Measurements from ENCODE around the gene SHISA3.

SHISA3 gene

DNA sequence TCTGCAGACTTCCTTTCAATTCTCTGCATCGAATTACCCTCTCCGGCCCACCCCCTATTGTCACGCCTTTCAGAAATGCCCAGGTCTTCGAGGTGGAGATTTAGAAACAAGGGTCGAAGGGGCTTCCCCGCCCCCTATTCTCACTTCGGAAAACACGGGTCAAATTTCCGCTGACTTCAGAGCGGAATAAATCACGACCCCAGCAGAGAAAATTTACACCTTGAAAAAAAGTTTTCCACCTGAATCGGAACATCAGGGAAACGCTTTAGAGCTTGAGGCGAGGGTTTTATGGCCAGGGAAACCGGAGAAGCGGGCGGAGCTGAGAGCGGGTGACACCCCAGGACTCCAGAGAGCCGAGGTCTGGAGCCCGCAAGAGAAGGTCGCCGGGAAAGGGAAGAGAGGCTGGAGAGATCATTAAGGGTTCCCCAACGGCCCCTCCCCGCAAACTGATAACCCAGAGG lies 1.6 kb downstream of the SHISA3 start:
- Histone ChIP-seq H3K27ac (ENCODE audit: low read depth, low read length) (no peak overlapping the region), H3K9ac (ENCODE audit: low read length) (no peak overlapping the region), H3K9me3 (ENCODE audit: insufficient read depth, low read length) (no peaks in the 10 kb centered on the region), H2AFZ (ENCODE audit: low read depth, low read length, severe bottlenecking) (no peak overlapping the region), H3K9me2 (replicated peaks; ENCODE audit: insufficient read depth, low read length) (no peaks in the 10 kb centered on the region), H3K27me3 (ENCODE audit: low read length) (0 out of 2 replicates have a peak, but pooled peaks cover 3% of the 10 kb centered on the region), H4K20me1 (ENCODE audit: low read depth, low read length) (no peaks in the 10 kb centered on the region), H3F3A (ENCODE audit: insufficient read depth) (no peaks in the 10 kb centered on the region), H3K4me3 (ENCODE audit: insufficient read depth, low read length, poor library complexity, severe bottlenecking) (no peak overlapping the region), H3K79me2 (ENCODE audit: insufficient read depth, low read length) (no peaks in the 10 kb centered on the region), H3K4me2 (ENCODE audit: low read depth, low read length, poor library complexity, severe bottlenecking) (peak overlapping the region; percentile 60), H3K36me3 (ENCODE audit: low read length) (no peaks in the 10 kb centered on the region)
- TF ChIP-seq, protein P1, sequence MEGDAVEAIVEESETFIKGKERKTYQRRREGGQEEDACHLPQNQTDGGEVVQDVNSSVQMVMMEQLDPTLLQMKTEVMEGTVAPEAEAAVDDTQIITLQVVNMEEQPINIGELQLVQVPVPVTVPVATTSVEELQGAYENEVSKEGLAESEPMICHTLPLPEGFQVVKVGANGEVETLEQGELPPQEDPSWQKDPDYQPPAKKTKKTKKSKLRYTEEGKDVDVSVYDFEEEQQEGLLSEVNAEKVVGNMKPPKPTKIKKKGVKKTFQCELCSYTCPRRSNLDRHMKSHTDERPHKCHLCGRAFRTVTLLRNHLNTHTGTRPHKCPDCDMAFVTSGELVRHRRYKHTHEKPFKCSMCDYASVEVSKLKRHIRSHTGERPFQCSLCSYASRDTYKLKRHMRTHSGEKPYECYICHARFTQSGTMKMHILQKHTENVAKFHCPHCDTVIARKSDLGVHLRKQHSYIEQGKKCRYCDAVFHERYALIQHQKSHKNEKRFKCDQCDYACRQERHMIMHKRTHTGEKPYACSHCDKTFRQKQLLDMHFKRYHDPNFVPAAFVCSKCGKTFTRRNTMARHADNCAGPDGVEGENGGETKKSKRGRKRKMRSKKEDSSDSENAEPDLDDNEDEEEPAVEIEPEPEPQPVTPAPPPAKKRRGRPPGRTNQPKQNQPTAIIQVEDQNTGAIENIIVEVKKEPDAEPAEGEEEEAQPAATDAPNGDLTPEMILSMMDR (IDR thresholded peaks at IDR 0.05; ENCODE audit: insufficient read depth, low read length, poor library complexity, severe bottlenecking), result no peak

DNA sequence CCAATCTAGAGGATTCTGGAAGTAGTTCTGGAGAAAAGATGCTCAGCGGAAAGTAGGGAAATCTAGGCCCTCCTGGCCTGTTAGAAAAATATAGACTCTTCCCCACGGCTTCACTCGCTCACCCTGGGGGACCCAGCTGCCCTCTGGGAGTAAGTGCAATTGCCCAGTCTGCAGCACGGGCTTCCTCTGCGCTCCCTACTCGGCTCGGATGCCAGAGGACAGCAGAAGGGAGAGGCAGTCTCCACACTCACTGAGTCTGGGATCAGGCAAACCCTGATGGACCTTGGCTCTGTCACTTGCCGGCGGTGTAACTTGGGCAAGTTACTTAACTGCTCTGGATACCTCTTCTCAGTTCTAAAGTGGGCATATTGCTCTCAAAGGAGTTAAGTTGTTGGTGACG lies 2.1 kb downstream of the SHISA3 start:
- Histone ChIP-seq H3K4me3 (ENCODE audit: insufficient read depth, low read length, poor library complexity, severe bottlenecking) (no peak overlapping the region), H3K27ac (ENCODE audit: low read depth, low read length) (no peak overlapping the region), H3K27me3 (ENCODE audit: low read length) (0 out of 2 replicates have a peak, but pooled peaks cover 3% of the 10 kb centered on the region), H3K79me2 (ENCODE audit: insufficient read depth, low read length) (no peaks in the 10 kb centered on the region), H2AFZ (ENCODE audit: low read depth, low read length, severe bottlenecking) (no peak overlapping the region), H3K9me3 (ENCODE audit: insufficient read depth, low read length) (no peaks in the 10 kb centered on the region), H4K20me1 (ENCODE audit: low read depth, low read length) (no peaks in the 10 kb centered on the region), H3K36me3 (ENCODE audit: low read length) (no peaks in the 10 kb centered on the region), H3K9ac (ENCODE audit: low read length) (no peak overlapping the region), H3F3A (ENCODE audit: insufficient read depth) (no peaks in the 10 kb centered on the region), H3K9me2 (replicated peaks; ENCODE audit: insufficient read depth, low read length) (no peaks in the 10 kb centered on the region), H3K4me2 (ENCODE audit: low read depth, low read length, poor library complexity, severe bottlenecking) (no peak overlapping the region)
- TF ChIP-seq, protein P1 (IDR thresholded peaks at IDR 0.05; ENCODE audit: insufficient read depth, low read length, poor library complexity, severe bottlenecking), result no peak
- no peak for TF ChIP-seq EZH2phosphoT487 (conservative IDR thresholded peaks at IDR 0.05; ENCODE audit: low read length)

- TF ChIP-seq, protein P1 (IDR thresholded peaks at IDR 0.05; ENCODE audit: insufficient read depth, low read length, poor library complexity, severe bottlenecking), result no peak
- no peak for TF ChIP-seq EZH2phosphoT487 (conservative IDR thresholded peaks at IDR 0.05; ENCODE audit: low read length)
- Histone ChIP-seq H3K27ac (ENCODE audit: low read depth, low read length) (no peak overlapping the region), H3K9ac (ENCODE audit: low read length) (no peak overlapping the region), H2AFZ (ENCODE audit: low read depth, low read length, severe bottlenecking) (no peak overlapping the region), H3K36me3 (ENCODE audit: low read length) (no peaks in the 10 kb centered on the region), H3K9me2 (replicated peaks; ENCODE audit: insufficient read depth, low read length) (no peaks in the 10 kb centered on the region), H3F3A (ENCODE audit: insufficient read depth) (no peaks in the 10 kb centered on the region), H3K79me2 (ENCODE audit: insufficient read depth, low read length) (no peaks in the 10 kb centered on the region), H3K4me2 (ENCODE audit: low read depth, low read length, poor library complexity, severe bottlenecking) (no peak overlapping the region), H3K4me3 (ENCODE audit: insufficient read depth, low read length, poor library complexity, severe bottlenecking) (no peak overlapping the region), H3K9me3 (ENCODE audit: insufficient read depth, low read length) (no peaks in the 10 kb centered on the region), H3K27me3 (ENCODE audit: low read length) (0 out of 2 replicates have a peak, but pooled peaks cover 3% of the 10 kb centered on the region), H4K20me1 (ENCODE audit: low read depth, low read length) (no peaks in the 10 kb centered on the region)
Measured at GRCh38 chr4:42401171-42401570, 3.9 kb downstream of the SHISA3 start.

All from SU-DHL-6 (cell line).